ENCODE measurements around the gene DDR2.

Gene DDR2

DNA sequence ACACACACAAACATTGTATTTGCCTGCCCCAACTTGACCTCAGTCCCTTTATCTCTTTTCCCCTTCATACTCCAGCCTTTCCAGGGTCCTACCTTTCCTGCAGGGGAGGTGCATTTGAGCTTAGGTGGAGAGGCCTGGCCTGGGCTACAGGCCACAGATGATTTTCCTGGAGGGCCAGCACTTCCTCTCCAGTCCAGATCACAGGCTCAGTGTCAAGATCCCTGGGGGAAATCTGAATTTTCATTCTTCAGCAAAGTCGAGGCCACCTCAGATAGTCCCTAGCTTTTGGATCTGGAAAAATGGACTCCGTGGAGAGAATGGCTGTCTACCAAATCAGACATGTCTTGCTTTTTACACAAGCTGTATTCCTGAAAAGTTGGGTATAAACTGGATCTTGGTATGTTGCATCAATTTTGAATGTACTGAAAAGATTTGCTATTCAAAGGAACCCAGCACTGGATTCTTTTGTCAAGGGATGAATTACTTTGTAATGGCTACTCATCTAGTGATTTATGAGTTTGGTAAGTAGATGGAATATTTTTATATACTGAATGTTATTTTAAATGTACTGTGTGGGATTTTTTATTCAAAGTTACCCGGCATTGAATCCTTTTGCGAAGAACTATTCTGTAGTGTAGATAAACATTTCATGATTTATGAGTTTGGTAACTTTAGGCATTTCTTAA is 78.7 kb downstream of the DDR2 start:
- FAIRE-seq: no peak
- TF ChIP-seq CTCF (IDR thresholded peaks at IDR 0.05; ENCODE audit: insufficient read depth, missing control alignments): no peak
- no peak for DNase-seq (ENCODE audit: insufficient read length, low spot score)

DNA sequence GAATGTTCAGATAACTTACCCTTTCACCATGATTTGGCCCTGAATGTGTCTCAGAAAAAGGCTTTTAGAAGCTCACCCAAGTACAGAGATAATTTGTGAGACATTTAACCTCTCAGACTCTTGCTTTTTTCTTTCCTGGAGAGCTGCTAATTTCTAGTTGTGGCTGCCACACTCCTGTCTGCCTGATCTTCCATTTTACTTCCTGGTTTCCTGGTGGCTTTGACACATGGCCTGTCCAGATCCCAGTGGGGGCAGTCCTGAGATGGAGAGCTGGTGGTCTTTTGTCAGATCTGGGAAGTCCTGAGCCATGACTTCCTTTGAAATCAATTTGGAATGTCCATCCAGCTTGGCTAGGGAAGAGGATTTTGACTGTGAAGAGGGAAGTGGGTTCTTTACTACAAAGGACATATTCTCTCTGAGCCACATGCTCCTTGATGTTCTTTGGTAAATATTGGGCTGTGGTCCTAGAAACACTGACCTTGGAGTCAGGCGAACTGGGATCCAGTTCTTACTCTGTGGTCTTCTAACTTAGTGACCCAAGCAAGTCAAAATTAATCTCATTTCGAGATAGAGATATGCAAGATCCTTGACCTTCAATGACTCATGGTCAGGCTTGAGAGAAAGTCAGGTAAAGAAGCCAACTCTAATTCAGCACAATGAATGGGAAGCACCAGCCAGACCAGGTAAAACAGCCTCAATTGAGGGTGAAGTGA is 80.2 kb downstream of the DDR2 start:
- TF ChIP-seq CTCF (IDR thresholded peaks at IDR 0.05; ENCODE audit: insufficient read depth, missing control alignments): no peak
- no peak for FAIRE-seq

GRCh38 chr1:162716123-162716522 is 83.9 kb downstream of the DDR2 start:
- no peak for TF ChIP-seq CTCF (IDR thresholded peaks at IDR 0.05; ENCODE audit: insufficient read depth, missing control alignments)
- FAIRE-seq: no peak

More for the DNA sequence above, 80.2 kb downstream of the DDR2 start:
- DNase-seq (ENCODE audit: insufficient read length, low spot score): no peak

GRCh38 chr1:162716552-162716951 is 84.3 kb downstream of the DDR2 start:
- TF ChIP-seq CTCF (IDR thresholded peaks at IDR 0.05; ENCODE audit: insufficient read depth, missing control alignments): no peak
- no peak for FAIRE-seq
- DNase-seq (ENCODE audit: insufficient read length, low spot score): no peak

More at GRCh38 chr1:162716123-162716522, 83.9 kb downstream of the DDR2 start:
- no peak for DNase-seq (ENCODE audit: insufficient read length, low spot score)

DNA sequence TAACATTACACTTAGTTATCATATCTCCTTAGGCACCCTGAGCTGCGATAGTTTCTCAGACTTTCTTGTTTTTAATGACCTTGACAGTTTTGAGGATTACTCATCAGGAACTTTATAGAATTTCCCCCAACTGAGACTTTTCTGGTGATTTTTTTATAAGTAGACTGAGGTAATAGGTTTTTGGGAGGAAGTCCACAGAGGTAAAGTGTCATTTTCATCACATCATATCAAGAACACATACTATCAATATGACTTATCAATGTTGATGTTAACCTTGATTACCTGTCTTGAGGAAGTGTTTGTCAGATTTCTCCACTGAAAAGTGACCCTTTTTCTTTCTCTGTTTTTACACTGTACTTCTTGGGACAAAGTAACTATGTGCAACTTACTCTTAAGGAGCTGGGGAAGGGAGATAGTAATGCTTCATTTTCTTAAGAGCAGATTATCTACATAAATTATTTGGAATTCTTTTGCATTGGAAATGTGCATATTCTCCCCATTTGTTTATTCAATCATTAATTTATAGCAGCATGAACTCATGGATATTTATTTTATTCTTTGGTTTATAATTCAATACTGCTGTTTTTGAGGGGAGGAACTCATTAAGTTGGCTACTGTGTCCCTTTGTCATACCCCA is 85.4 kb downstream of the DDR2 start:
- FAIRE-seq (peak; percentile 60), DNase-seq (ENCODE audit: insufficient read length, low spot score) (no peak)
- TF ChIP-seq CTCF (IDR thresholded peaks at IDR 0.05; ENCODE audit: insufficient read depth, missing control alignments): no peak

- TF ChIP-seq CTCF (IDR thresholded peaks at IDR 0.05; ENCODE audit: insufficient read depth, missing control alignments): no peak
- FAIRE-seq (no peak), DNase-seq (ENCODE audit: insufficient read length, low spot score) (no peak)
Observed at GRCh38 chr1:162719678-162720077, 87.4 kb downstream of the DDR2 start.
